SK-N-SH (cell line): Measurements from ENCODE around the gene MRC1. TPM values are rescaled to one million over a fixed set of nuclear protein-coding genes. Genes with fewer than 3 reads are reported as not detected.

Experiments
- CTCF ChIA-PET: fragments of 300-600, 350-600 bp; formaldehyde crosslinking; extraction: SDS; loops from one replicate; lab custom pipeline; 2021; lab: Yijun Ruan, JAX
- POLR2A ChIA-PET: fragments of 350-600 bp; sonication (Branson Sonifier 250); formaldehyde crosslinking; extraction: SDS; loops from one replicate; lab custom pipeline; 2020; ENCODE audit warnings: antibody characterized with exemption, inconsistent platforms; lab: Yijun Ruan, JAX
- DNase-seq: peaks from one replicate; pipeline ENCODE4 v3.0.0; 2012
- H2AFZ ChIP-seq: fragments of 200-600 bp; sonication (generic); 2 replicates; pipeline ENCODE4 v1.8.1; 2016; ENCODE audit warnings: antibody characterized with exemption, mild to moderate bottlenecking, low read depth
- H3F3A ChIP-seq: fragments of 200-600 bp; sonication (generic); replicated peaks from 2 replicates; pipeline ENCODE3; 2016; ENCODE audit warnings: antibody characterized with exemption, mild to moderate bottlenecking; ENCODE audit not compliant: insufficient read depth
- H3K27ac ChIP-seq, 2 experiments: fragments of 200-500 bp in 1 of 2; fragments of 200-600 bp in 1 of 2; sonication (Bioruptor generic) in 1 of 2; sonication (generic), shearing (Covaris generic) in 1 of 2; 2 replicates each; pipeline versions ENCODE4 v1.5.1 to v1.6.1; 2014 to 2016; ENCODE audit warnings: low read depth in 2 of 2, inconsistent platforms in 1 of 2, low read length in 1 of 2, mild to moderate bottlenecking in 1 of 2, mixed read lengths in 1 of 2
- H3K27me3 ChIP-seq: fragments of 200-600 bp; sonication (generic), shearing (Covaris generic); 2 replicates; pipeline ENCODE4 v1.6.1; 2016; ENCODE audit warnings: mixed run types; ENCODE audit not compliant: insufficient read depth
- H3K36me3 ChIP-seq, 2 experiments: fragments of 200-500 bp in 1 of 2; fragments of 200-600 bp in 1 of 2; sonication (Bioruptor generic) in 1 of 2; sonication (generic) in 1 of 2; replicated peaks in 1 of 2; 2 replicates each; pipeline versions ENCODE3 to v1.5.1; 2014 to 2016; ENCODE audit warnings: low read length in 1 of 2, mild to moderate bottlenecking in 1 of 2; ENCODE audit not compliant: insufficient read depth in 2 of 2, control insufficient read depth in 1 of 2
- H3K4me1 ChIP-seq, 2 experiments: fragments of 200-500 bp in 1 of 2; fragments of 200-600 bp in 1 of 2; sonication (Bioruptor generic) in 1 of 2; sonication (generic), shearing (Covaris generic) in 1 of 2; 2 replicates each; pipeline versions ENCODE4 v1.5.1 to v1.6.1; 2014 to 2016; ENCODE audit warnings: low read depth in 1 of 2, low read length in 1 of 2, mixed run types in 1 of 2; ENCODE audit not compliant: insufficient read depth in 2 of 2, control insufficient read depth in 1 of 2
- H3K4me2 ChIP-seq: fragments of 200-600 bp; sonication (generic), shearing (Covaris generic); 2 replicates; pipeline ENCODE4 v1.6.1; 2017; ENCODE audit warnings: mixed run types
- H3K4me3 ChIP-seq, 2 experiments: fragments of 200-500 bp in 1 of 2; fragments of 200-600 bp in 1 of 2; sonication (Bioruptor generic) in 1 of 2; sonication (generic), shearing (Covaris generic) in 1 of 2; 2 replicates each; pipeline versions ENCODE4 v1.5.1 to v1.8.1; 2014 to 2016; ENCODE audit warnings: low read depth in 2 of 2, inconsistent platforms in 1 of 2, low read length in 1 of 2, mild to moderate bottlenecking in 1 of 2, mixed read lengths in 1 of 2, moderate library complexity in 1 of 2
- H3K79me2 ChIP-seq: fragments of 200-600 bp; sonication (generic); 2 replicates; pipeline ENCODE4 v1.8.1; 2017; ENCODE audit warnings: mild to moderate bottlenecking; ENCODE audit not compliant: insufficient read depth
- H3K9ac ChIP-seq: fragments of 200-600 bp; sonication (generic); 2 replicates; pipeline ENCODE4 v1.6.1; 2017; ENCODE audit warnings: mixed run types
- H3K9me2 ChIP-seq: fragments of 200-600 bp; sonication (generic); 2 replicates; pipeline ENCODE4 v1.6.1; 2017; ENCODE audit warnings: mixed run types
- H3K9me3 ChIP-seq: fragments of 200-600 bp; sonication (generic); 2 replicates; pipeline ENCODE4 v1.6.1; 2017; ENCODE audit warnings: mixed run types, mild to moderate bottlenecking, moderate library complexity
- H4K20me1 ChIP-seq: fragments of 200-600 bp; sonication (generic); 2 replicates; pipeline ENCODE4 v1.6.1; 2017; ENCODE audit warnings: mild to moderate bottlenecking, mixed run types; ENCODE audit not compliant: insufficient read depth
- CHD2 ChIP-seq: fragments of 150-350 bp; IDR thresholded peaks from 2 replicates; pipeline ENCODE4 v1.6.1; 2018; ENCODE audit warnings: low read length; ENCODE audit not compliant: partially characterized antibody
- CTCF ChIP-seq: fragments of 200-600 bp; sonication (generic); IDR thresholded peaks from 2 replicates; pipeline ENCODE4 v1.6.1; 2017; ENCODE audit warnings: antibody characterized with exemption, mild to moderate bottlenecking, moderate library complexity
- EP300 ChIP-seq, 2 experiments: IDR thresholded peaks; 2 replicates each; pipeline versions ENCODE4 v1.4.0 to v1.6.1; 2012; ENCODE audit warnings: borderline replicate concordance in 1 of 2, low read depth in 1 of 2, low read length in 1 of 2
- EZH2phosphoT487 ChIP-seq: fragments of 200-600 bp; sonication (generic); IDR thresholded peaks from 2 replicates; pipeline ENCODE4 v1.6.1; 2017; ENCODE audit warnings: low read depth, mixed run types, mild to moderate bottlenecking, antibody characterized with exemption, moderate library complexity, borderline replicate concordance
- FOXJ3 ChIP-seq: sonication (generic); formaldehyde crosslinking; IDR thresholded peaks from 2 replicates; pipeline ENCODE4 v1.5.1; 2020; ENCODE audit warnings: mild to moderate bottlenecking, missing genetic modification reagents
- FOXM1 ChIP-seq: IDR thresholded peaks from 2 replicates; pipeline ENCODE4 v1.4.0; 2012; ENCODE audit warnings: low read depth, mild to moderate bottlenecking
- GABPA ChIP-seq: IDR thresholded peaks from 2 replicates; pipeline ENCODE4 v1.4.0; 2012; ENCODE audit warnings: low read depth, mild to moderate bottlenecking
- GATA2 ChIP-seq: sonication (generic); formaldehyde crosslinking; IDR thresholded peaks from 2 replicates; pipeline ENCODE4 v1.5.0; 2020; ENCODE audit warnings: mild to moderate bottlenecking, missing genetic modification reagents
- MEF2A ChIP-seq: IDR thresholded peaks from 2 replicates; pipeline ENCODE4 v1.4.0; 2012; ENCODE audit warnings: low read depth, borderline replicate concordance
- MXI1 ChIP-seq: IDR thresholded peaks from 2 replicates; pipeline ENCODE4 v1.6.1; 2012; ENCODE audit warnings: mild to moderate bottlenecking, low read depth, low read length, improper control_type of control experiment
- NFIC ChIP-seq: IDR thresholded peaks from 2 replicates; pipeline ENCODE4 v1.4.0; 2012; ENCODE audit warnings: borderline replicate concordance
- NRF1 ChIP-seq: IDR thresholded peaks from 2 replicates; pipeline ENCODE4 v1.6.1; 2012; ENCODE audit warnings: low read depth, mild to moderate bottlenecking, low read length
- RAD21 ChIP-seq: IDR thresholded peaks from 2 replicates; pipeline ENCODE4 v1.6.1; 2012; ENCODE audit warnings: mild to moderate bottlenecking, low read length
- RFX5 ChIP-seq: IDR thresholded peaks from 2 replicates; pipeline ENCODE4 v1.6.1; 2012; ENCODE audit warnings: mild to moderate bottlenecking, improper control_type of control experiment, low read length
- SMC3 ChIP-seq: IDR thresholded peaks from 2 replicates; pipeline ENCODE4 v1.6.1; 2012; ENCODE audit warnings: low read depth, low read length, improper control_type of control experiment
- TEAD4 ChIP-seq: IDR thresholded peaks from 2 replicates; pipeline ENCODE4 v1.4.0; 2012; ENCODE audit warnings: mild to moderate bottlenecking, borderline replicate concordance; ENCODE audit not compliant: insufficient read depth
- USF1 ChIP-seq: IDR thresholded peaks from 2 replicates; pipeline ENCODE4 v1.4.0; 2012; ENCODE audit warnings: low read depth, borderline replicate concordance
- YY1 ChIP-seq: IDR thresholded peaks from 2 replicates; pipeline ENCODE4 v1.4.0; 2012; ENCODE audit warnings: low read depth, mild to moderate bottlenecking
- WGBS: methylation state at CpG from one replicate; pipeline ENCODE4 v1.1.6; 2017; ENCODE audit warnings: low lambda C conversion rate; 5-methylcytosine and 5-hydroxymethylcytosine counted together
- polyA plus RNA-seq, 3 experiments: library from polyadenylated mRNA; depleted of rRNA; stranded (reverse); fragments of >200 nt; gene quantifications; 2 replicates each; pipeline ENCODE4 v1.2.3, GENCODE V29; 2012
- TF ChIP-seq, protein P1 (sequence below): IDR thresholded peaks from 2 replicates; pipeline ENCODE4 v1.6.1; 2012; ENCODE audit warnings: mild to moderate bottlenecking, low read depth, low read length, moderate library complexity
- TF ChIP-seq, protein P2 (sequence below): IDR thresholded peaks from 2 replicates; pipeline ENCODE4 v1.4.0; 2012; ENCODE audit warnings: low read depth

MRC1 gene
- polyA plus RNA-seq, 1 of the 3 experiments (the other 2 are of a cell fraction) = not detected

- Histone ChIP-seq H3K36me3 (no peaks in the 10 kb centered on the region), H3K27ac (no peak overlapping the region), H3K79me2 (no peaks in the 10 kb centered on the region), H3K9me3 (no peaks in the 10 kb centered on the region), H3K9me2 (no peaks in the 10 kb centered on the region), H3F3A (peaks cover 23% of the 10 kb centered on the region), H3K27me3 (no peaks in the 10 kb centered on the region), H3K4me1 (peaks cover 16 to 30% of the 10 kb centered on the region in 2 experiments; a peak in 3 of 4 replicates), H3K4me3 (no peak overlapping the region), H4K20me1 (no peaks in the 10 kb centered on the region), H3K9ac (no peak overlapping the region), H2AFZ (no peak overlapping the region), H3K4me2 (no peak overlapping the region)
- CTCF ChIA-PET = interaction anchor here (0.6 to 1.6 kb wide), 2 partner anchors 38 to 176 kb away, joined by 5 to 6 read pairs; no protein-coding TSS in a partner anchor
- no peak for DNase-seq
- TF ChIP-seq RAD21 = no peak
- TF ChIP-seq MEF2A = no peak
- no peak for TF ChIP-seq CTCF
- TF ChIP-seq, protein P1, sequence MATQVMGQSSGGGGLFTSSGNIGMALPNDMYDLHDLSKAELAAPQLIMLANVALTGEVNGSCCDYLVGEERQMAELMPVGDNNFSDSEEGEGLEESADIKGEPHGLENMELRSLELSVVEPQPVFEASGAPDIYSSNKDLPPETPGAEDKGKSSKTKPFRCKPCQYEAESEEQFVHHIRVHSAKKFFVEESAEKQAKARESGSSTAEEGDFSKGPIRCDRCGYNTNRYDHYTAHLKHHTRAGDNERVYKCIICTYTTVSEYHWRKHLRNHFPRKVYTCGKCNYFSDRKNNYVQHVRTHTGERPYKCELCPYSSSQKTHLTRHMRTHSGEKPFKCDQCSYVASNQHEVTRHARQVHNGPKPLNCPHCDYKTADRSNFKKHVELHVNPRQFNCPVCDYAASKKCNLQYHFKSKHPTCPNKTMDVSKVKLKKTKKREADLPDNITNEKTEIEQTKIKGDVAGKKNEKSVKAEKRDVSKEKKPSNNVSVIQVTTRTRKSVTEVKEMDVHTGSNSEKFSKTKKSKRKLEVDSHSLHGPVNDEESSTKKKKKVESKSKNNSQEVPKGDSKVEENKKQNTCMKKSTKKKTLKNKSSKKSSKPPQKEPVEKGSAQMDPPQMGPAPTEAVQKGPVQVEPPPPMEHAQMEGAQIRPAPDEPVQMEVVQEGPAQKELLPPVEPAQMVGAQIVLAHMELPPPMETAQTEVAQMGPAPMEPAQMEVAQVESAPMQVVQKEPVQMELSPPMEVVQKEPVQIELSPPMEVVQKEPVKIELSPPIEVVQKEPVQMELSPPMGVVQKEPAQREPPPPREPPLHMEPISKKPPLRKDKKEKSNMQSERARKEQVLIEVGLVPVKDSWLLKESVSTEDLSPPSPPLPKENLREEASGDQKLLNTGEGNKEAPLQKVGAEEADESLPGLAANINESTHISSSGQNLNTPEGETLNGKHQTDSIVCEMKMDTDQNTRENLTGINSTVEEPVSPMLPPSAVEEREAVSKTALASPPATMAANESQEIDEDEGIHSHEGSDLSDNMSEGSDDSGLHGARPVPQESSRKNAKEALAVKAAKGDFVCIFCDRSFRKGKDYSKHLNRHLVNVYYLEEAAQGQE = no peak
- TF ChIP-seq CHD2 = no peak
- TF ChIP-seq TEAD4 = no peak
- TF ChIP-seq, protein P2, sequence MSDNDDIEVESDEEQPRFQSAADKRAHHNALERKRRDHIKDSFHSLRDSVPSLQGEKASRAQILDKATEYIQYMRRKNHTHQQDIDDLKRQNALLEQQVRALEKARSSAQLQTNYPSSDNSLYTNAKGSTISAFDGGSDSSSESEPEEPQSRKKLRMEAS = no peak
- no peak for TF ChIP-seq YY1
- no peak for TF ChIP-seq GATA2 (CRISPR knock-in tag)
- no peak for TF ChIP-seq EZH2phosphoT487
- no peak for TF ChIP-seq NRF1
- no peak for TF ChIP-seq EP300 (IDR thresholded peaks at IDR 0.05; ENCODE audit: borderline replicate concordance in 1 of 2, low read depth in 1 of 2, low read length in 1 of 2)
- no peak for TF ChIP-seq SMC3
- no peak for TF ChIP-seq USF1
- TF ChIP-seq MXI1 = no peak
- no peak for TF ChIP-seq FOXM1
- no peak for TF ChIP-seq FOXJ3 (CRISPR knock-in tag)
- no peak for TF ChIP-seq NFIC
- TF ChIP-seq GABPA = no peak
- no peak for TF ChIP-seq RFX5
- 98% methylated on average over 4 of the region's 4 CpGs for WGBS
- POLR2A ChIA-PET = no interaction called here
Observed at GRCh38 chr10:17780727-17781126, 28.4 kb upstream of the MRC1 start.
